Colon (tissue), 2 donors: ENCODE results near the gene SPRR5.

Source experiments
- FAIRE-seq: peaks from 2 replicates; lab custom pipeline; 2012; peaks lifted over from hg19 to GRCh38; lab: Jason Lieb, UNC
- donor health status: control.
- donor health status: control.

SPRR5 gene, protein sequence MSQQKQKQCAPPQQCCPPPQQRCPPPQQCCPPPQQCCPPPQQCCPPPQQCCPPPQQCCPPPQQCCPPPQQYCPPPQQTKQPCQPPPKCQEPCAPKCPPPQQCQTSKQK

GRCh38 chr1:152946651-152947256, at the start of gene SPRR5:
SPRR5 (plus strand) TSS chr1:152947206; CDS start chr1:152948555, 1,349 bp downstream.
- no peak for FAIRE-seq

- no peak for FAIRE-seq
Measured at GRCh38 chr1:152899027-152899426, 48.0 kb upstream of the SPRR5 start.

- no peak for FAIRE-seq
Measured at GRCh38 chr1:152899883-152900282, 47.1 kb upstream of the SPRR5 start.

GRCh38 chr1:152901631-152902030, 45.4 kb upstream of the SPRR5 start:
- FAIRE-seq, result no peak

- FAIRE-seq, result no peak
Measured at GRCh38 chr1:152902636-152903035, 44.4 kb upstream of the SPRR5 start.

GRCh38 chr1:152904688-152905440, 42.1 kb upstream of the SPRR5 start:
- no peak for FAIRE-seq

DNA sequence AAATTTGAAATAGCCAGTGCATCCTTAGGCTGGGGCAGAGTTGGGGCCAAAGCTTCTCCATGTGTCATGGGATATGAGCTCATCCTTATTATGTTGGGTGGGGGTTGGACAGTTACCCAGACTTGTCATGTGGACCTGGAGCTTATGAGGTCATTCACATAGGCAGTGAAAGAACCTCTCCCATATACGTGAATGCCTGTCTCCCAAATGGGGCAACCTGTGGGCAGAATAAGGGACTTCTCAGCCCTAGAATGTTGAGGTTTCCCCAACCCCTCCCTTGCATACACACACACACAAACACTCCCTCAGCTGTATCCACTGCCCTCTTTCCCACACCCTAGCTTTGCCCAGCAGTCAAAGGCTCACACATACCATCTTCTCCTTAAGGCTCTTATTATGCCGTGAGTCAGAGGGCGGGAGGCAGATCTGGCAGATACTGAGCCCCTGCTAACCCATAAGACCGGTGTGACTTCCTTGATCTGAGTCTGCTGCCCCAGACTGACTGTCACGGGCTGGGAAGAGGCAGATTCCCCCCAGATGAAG, 40.9 kb upstream of the SPRR5 start:
- FAIRE-seq, result no peak

DNA sequence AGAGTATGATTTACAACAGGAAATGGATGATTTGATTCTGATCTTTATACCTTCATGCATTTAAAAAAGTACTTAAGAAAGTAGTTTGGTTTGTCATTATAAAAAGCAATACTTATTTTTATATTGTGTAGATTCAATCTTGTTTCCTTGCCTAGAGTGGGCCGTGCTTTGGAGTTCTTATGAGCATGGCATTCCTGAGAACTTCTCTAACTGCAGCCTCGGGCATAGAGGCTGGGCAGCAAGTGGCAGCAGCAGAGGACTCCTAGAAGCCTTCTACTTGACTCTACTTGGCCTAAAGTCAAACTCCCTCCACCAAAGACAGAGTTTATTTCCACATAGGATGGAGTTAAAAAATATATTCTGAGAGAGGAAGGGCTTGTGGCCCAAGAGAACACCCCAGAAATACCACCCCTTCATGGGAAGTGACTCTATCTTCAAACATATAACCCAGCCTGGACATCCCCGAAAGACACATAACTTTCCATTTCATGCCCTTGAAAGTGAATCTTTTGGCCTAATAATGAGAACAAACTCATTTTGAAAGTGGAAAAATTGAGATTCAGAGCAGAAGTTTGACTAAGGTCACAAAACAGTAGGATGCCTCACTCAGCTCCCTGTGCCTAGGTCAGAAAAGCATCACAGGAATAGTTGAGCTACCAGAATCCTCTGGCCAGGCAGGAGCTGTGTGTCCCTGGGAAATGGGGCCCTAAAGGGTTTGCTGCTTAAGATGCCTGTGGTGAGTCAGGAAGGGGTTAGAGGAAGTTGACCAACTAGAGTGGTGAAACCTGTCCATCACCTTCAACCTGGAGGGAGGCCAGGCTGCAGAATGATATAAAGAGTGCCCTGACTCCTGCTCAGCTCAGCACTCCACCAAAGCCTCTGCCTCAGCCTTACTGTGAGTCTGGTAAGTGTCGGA, 39.1 kb upstream of the SPRR5 start, which contains the start of gene IVL:
TSS of gene IVL (plus strand) at position 861 of the 916 bp plus-strand sequence. CDS start 1,252 bp downstream, outside the sequence.
- no peak for FAIRE-seq

DNA sequence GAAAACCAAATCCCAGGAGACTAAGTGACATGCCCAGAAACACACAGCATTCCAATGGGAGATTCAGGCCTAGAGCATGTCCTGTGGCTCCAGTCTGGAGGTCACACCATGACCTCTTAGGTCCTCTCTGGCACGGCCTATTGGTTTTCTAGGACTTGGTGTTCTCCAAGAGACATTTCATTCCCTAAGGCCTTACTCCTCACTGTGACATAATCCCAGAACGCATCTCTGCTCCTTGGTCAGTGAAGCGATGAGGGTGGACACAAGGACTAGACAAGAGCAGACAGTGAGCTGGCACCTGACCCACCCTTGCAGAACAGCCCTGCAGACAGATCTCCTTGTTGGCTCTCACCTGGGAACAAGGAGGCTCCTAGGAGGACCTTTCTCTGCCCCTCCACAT, 37.8 kb upstream of the SPRR5 start:
- FAIRE-seq, result no peak

DNA sequence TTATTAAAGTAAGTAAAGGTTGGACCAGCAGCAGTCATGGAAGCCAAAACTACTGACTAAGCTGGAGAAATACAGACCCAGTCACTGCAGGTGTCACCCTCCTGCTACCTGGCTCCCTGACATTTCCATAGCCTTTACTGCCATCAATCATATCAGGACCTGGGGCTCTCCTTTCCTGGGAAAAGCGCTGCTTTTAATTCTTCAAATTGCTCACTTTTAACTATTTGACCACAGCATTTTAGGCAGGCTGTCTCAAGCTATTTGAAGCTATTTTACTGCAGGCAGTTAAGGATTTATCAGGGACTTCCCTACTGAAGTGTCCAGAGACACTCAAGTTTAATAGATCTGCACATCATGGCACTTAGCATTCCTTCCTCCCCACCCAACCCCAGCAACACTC, 34.5 kb upstream of the SPRR5 start:
- no peak for FAIRE-seq

DNA sequence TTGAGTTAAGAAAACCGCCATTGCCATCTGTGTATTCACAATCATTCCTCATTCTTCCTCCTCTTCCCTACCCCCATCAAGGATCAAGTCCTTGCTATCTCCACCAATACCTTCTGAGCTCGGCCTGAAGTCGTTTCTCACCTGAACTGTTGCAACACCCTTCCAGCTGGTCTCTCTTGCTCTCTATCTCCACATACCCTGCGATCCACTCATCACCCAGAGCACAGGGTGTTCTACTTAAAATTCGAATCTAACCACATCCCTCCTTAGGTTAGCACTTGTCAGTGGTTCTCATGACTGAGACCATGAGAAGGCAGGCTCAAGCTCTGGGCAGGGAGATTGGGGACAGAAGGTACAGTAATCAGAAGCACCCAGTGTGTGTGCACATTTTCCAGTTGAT, 34.1 kb upstream of the SPRR5 start:
- FAIRE-seq, result no peak

DNA sequence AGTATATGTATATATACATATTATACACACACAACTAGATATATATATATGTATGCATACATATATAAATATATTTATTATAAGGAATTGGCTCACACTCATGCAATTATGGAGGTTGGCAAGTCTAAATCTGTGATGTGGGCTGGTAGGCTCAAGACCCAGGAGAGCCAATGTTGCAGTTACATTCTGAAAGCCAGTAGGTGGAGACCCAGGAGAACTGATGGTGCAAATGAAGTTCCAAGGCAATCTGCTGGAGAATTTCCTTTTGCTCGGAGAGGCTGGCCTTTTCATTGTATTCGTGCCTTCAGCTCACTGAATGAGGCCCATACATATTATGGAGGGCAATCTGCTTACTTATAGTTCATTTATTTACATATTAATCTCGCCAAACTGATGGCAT, 29.2 kb upstream of the SPRR5 start:
- FAIRE-seq, result no peak

GRCh38 chr1:152919071-152919470, 27.9 kb upstream of the SPRR5 start:
- FAIRE-seq, result no peak

- FAIRE-seq, result no peak
Measured at GRCh38 chr1:152924191-152924590, 22.8 kb upstream of the SPRR5 start.

DNA sequence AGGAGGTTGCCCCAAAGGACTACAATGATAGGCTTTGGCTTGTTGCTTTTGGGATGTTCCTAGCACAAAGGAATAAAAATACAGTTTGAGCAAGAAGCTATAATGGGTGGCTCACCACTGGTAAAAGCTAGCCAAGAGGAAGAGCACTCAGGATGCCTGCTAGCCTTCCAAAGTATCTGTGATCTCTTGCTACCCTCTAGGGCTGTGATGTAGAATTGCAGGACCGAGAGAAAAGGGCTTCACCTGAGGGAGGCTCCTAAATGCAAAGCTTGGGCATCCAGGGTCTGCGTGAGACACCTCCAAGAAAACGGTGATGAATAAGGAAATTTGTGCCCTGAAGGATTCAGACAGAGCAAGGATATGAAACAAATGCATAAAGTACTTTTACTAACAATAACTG, 20.9 kb upstream of the SPRR5 start:
- no peak for FAIRE-seq

GRCh38 chr1:152928671-152929070, 18.3 kb upstream of the SPRR5 start:
- no peak for FAIRE-seq

- FAIRE-seq, result no peak
Measured at GRCh38 chr1:152932170-152932811, 14.7 kb upstream of the SPRR5 start.

DNA sequence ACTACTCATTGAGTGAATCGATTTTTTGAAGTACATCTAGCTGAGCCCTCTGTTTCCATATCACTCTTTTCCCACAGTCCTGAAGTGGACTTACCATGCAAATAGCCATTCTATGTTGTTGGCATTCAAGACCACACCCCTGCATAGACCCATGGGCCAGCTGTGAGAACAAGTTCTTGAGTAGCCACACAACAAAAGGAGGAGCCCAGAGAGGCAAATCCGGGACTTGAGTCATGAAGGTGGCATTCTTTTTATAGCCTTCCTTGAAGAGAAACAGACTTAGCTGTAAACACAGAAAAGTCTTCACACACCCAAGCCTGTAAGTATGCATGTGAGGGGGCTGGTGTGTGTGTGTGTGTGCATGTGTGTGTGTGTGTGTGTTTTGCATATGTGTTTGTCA, 13.8 kb upstream of the SPRR5 start:
- FAIRE-seq, result no peak

- no peak for FAIRE-seq
Measured at GRCh38 chr1:152940614-152941013, 6.4 kb upstream of the SPRR5 start.

DNA sequence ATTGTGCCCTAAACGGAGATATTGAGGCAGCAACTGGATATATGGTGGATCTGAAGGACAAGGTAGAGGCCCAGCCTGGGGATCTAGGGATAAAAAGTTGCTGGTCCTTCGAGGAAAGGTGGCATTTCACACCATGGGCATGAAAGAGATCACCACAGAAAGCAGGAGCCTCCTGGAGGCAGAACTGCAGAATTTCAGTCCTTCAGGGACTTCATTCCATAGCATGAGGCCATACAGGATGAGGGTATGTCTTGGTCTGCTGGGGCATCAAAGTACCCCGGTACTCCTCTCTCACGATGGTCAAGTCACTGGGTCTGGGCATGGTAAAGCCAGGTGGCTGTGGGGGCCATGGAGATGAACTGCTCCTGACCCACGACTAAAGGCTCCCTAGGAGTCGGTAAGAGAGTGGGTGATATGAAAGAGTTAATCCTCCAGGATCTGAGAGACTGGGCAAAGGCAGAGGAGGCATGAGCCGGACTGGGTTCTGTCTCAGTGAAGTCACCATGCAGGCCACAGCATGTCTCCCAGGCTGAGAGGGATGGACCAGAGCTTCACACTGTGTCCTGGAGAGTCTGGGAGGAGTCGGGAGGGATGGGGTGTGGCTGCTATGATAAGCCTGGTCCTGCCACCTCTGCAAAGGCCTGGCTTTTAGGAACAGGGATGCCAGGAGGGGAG, 5.8 kb upstream of the SPRR5 start:
- no peak for FAIRE-seq

GRCh38 chr1:152942161-152942560, 4.8 kb upstream of the SPRR5 start:
- FAIRE-seq, result no peak
